ES-I3 (cell line): ENCODE results near the gene ANKRD29.
"Not testable (repeated sequence)": the region's sequence is repeated elsewhere in the genome, so short reads cannot be mapped to it uniquely, and the experiment has no call there.

ENCODE experiments used
- H3K36me3 ChIP-seq: 2 replicates; pipeline ENCODE4 v1.6.1; 2013; ENCODE audit warnings: mild to moderate bottlenecking, low read length, control low read depth, moderate library complexity; ENCODE audit not compliant: insufficient read depth
- H3K4me1 ChIP-seq: 2 replicates; pipeline ENCODE4 v1.6.1; 2013; ENCODE audit warnings: mild to moderate bottlenecking, control low read depth, low read length; ENCODE audit not compliant: insufficient read depth
- H3K9ac ChIP-seq: 2 replicates; pipeline ENCODE4 v1.6.1; 2013; ENCODE audit warnings: low read depth, mild to moderate bottlenecking, low read length, moderate library complexity
- H3K9me3 ChIP-seq: 2 replicates; pipeline ENCODE4 v1.6.1; 2013; ENCODE audit warnings: mild to moderate bottlenecking, low read length, moderate library complexity; ENCODE audit not compliant: control insufficient read depth, insufficient read depth

The ANKRD29 gene

GRCh38 chr18:23583071-23583865 is 79.4 kb downstream of the ANKRD29 start:
- H3K36me3 ChIP-seq, result no peaks in the 10 kb centered on the region; the same call in 1 of the 2 replicates
- H3K9ac ChIP-seq, result no peak overlapping the region
- H3K9me3 ChIP-seq, result no peaks in the 10 kb centered on the region
- peaks cover 11% of the 10 kb centered on the region for H3K4me1 ChIP-seq

- no peaks in the 10 kb centered on the region for H3K9me3 ChIP-seq
- peaks cover 11% of the 10 kb centered on the region for H3K4me1 ChIP-seq
- no peaks in the 10 kb centered on the region; the same call in 1 of the 2 replicates for H3K36me3 ChIP-seq
- H3K9ac ChIP-seq, result no peak overlapping the region
Observed at GRCh38 chr18:23580677-23581367, 81.9 kb downstream of the ANKRD29 start.

- Histone ChIP-seq H3K9me3 (no peaks in the 10 kb centered on the region), H3K4me1 (peaks cover 23% of the 10 kb centered on the region), H3K36me3 (no peaks in the 10 kb centered on the region; the same call in 1 of the 2 replicates), H3K9ac (no peak overlapping the region)
Observed at GRCh38 chr18:23578891-23579653, 83.6 kb downstream of the ANKRD29 start.

- Histone ChIP-seq H3K4me1 (peaks cover 31% of the 10 kb centered on the region), H3K9me3 (no peaks in the 10 kb centered on the region), H3K9ac (no peak overlapping the region), H3K36me3 (no peaks in the 10 kb centered on the region; the same call in 1 of the 2 replicates)
Observed at GRCh38 chr18:23578067-23578701, 84.5 kb downstream of the ANKRD29 start.

GRCh38 chr18:23577521-23577920 is 85.2 kb downstream of the ANKRD29 start:
- not testable (repeated sequence) for H3K9ac ChIP-seq, H3K36me3 ChIP-seq, H3K9me3 ChIP-seq
- peaks cover 34% of the 10 kb centered on the region for H3K4me1 ChIP-seq

DNA sequence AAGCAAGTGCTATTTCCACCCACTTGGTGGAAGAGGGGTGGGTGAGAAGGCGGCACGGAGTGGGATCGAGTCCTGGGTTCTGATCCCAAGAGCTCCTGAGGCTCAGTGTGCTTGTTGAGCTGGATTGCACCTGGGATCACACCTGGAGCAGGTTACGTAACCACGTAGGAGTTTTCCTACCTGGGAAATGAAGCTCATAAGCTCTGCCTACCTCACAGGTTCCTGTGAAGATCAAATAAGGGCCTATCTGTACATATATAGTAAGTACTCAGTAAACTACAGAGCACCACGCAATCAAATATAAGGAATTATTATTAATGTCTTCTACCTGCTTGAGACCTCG is 87.4 kb downstream of the ANKRD29 start:
- H3K9ac ChIP-seq, result peak overlapping the region; percentile 7; the same call in 1 of the 2 replicates
- peaks cover 15% of the 10 kb centered on the region for H3K36me3 ChIP-seq
- peaks cover 24% of the 10 kb centered on the region for H3K4me1 ChIP-seq
- H3K9me3 ChIP-seq, result no peaks in the 10 kb centered on the region

- H3K4me1 ChIP-seq, result peaks cover 24% of the 10 kb centered on the region
- peak overlapping the region; percentile 16; the same call in 1 of the 2 replicates for H3K9ac ChIP-seq
- H3K36me3 ChIP-seq, result peaks cover 20% of the 10 kb centered on the region
- H3K9me3 ChIP-seq, result no peaks in the 10 kb centered on the region
Observed at GRCh38 chr18:23574611-23575308, 88.0 kb downstream of the ANKRD29 start.

DNA sequence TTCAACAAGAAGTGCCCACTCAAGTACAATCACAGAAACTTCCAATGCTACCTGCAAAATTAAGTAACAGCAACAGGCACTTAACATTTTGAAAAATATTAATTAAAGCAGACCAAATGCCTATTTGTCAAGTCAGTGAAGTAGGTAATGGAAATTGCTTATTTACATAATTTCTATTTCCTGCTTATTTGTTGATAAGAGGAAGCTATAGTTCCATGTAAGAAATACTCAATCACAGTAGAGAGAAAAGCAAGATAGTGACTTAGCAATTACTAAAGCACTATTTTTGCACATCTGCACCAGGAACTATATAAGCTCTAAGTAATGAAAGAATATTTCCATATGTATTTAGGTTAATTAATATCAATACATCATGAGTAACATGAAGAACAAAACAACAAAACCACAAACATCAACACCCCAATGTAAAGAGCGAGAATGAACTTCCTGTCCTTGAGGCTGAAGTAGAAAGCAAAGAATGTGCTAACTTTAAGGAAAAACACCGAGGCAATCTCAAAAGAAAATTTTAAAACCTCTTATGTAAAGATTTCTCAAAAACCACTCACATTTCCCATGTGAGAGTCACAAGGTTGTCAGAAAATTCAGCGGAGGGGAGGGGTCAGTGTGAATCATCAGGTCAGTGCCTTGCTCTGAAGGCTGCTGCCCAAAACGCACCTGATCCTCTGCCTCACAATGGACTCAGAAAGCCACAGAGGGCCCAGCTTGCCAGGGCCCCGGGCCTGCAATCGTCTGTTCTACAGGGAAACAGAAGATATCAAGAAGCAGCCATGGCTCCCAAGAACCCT is 88.9 kb downstream of the ANKRD29 start:
- Histone ChIP-seq H3K9me3 (no peaks in the 10 kb centered on the region), H3K36me3 (peaks cover 24% of the 10 kb centered on the region), H3K4me1 (peaks cover 24% of the 10 kb centered on the region), H3K9ac (peak overlapping the region; percentile 16)

DNA sequence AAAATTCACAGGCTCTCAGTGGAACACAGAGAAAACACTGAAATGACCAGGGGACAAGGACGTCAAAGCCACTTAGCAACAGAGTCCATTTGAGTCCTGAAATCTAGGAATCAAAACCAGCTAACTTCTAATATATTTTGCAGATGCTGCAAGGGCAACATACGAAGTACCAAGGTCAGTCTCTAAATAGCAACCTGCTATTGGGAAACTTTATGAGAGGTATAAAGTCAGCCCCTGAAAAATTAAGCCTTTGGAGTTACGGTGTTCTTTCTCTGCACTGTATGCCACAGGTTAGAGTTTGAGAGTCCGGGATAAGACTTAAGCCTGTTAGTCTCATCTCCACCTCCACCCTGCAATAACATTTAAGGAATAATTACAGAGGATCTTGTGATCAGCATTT is 89.7 kb downstream of the ANKRD29 start:
- Histone ChIP-seq H3K9me3 (no peaks in the 10 kb centered on the region), H3K9ac (no peak overlapping the region), H3K36me3 (peaks cover 29% of the 10 kb centered on the region), H3K4me1 (peaks cover 24% of the 10 kb centered on the region)

DNA sequence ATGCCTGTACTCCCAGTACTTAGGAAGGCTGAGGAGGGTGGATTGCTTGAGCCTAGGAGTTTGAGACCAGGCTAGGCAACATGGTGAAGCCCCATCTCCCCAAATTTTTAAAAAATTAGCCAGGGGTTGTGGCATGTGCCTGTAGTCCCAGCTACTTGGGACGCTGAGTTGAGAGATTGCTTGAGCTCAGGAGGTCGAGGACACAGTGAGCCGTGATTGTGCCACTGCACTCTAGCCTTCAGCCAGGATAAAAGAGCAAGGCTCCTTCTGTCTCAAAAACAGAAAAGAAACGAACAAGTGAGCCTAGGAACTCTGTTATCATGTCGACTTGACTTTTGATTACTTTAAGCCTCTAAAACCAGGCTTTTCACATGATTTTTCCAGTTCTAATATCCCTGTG is 90.1 kb downstream of the ANKRD29 start:
- Histone ChIP-seq H3K4me1 (peaks cover 24% of the 10 kb centered on the region), H3K36me3 (peaks cover 32% of the 10 kb centered on the region)

GRCh38 chr18:23572012-23572411 is 90.7 kb downstream of the ANKRD29 start:
- Histone ChIP-seq H3K9me3 (no peaks in the 10 kb centered on the region), H3K9ac (no peak overlapping the region), H3K36me3 (peaks cover 38% of the 10 kb centered on the region), H3K4me1 (peaks cover 24% of the 10 kb centered on the region)

More for the DNA sequence above, 90.1 kb downstream of the ANKRD29 start:
- Histone ChIP-seq H3K9me3 (no peaks in the 10 kb centered on the region), H3K9ac (no peak overlapping the region)

GRCh38 chr18:23570912-23571504 is 91.7 kb downstream of the ANKRD29 start:
- Histone ChIP-seq H3K9ac (no peak overlapping the region), H3K4me1 (peaks cover 24% of the 10 kb centered on the region), H3K9me3 (no peaks in the 10 kb centered on the region), H3K36me3 (peaks cover 46% of the 10 kb centered on the region)
